ENCODE measurements around the gene SFXN5. TPM values are rescaled to one million over a fixed set of nuclear protein-coding genes. Genes with fewer than 3 reads are reported as not detected.

SFXN5 gene
- total RNA-seq, 1 experiment from 2014 or later, result 11.3 TPM

DNA sequence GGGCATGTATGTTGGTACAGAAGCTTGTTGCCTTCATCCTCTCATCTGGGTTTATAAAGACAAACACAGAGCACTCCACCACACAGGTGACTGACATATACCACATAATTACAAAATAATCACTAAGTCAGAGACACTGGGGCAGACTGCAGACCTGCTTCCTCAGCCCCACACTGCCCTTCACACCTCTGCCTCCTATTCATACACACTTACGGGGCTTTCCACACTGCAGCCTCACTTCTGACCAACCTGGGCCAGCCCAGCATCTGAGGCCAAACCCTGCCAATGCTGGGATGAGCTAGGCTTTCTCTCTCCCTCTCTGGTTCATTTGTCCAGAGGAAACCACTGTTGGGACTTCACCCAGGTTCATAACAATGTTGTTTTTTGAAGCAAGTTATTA, 149.7 kb downstream of the SFXN5 start:
- no peaks in the 10 kb centered on the region for H3K9me3 Mint-ChIP-seq (ENCODE audit: low read depth, unreplicated experiment)
- H3K27me3 Mint-ChIP-seq (ENCODE audit: unreplicated experiment), result peaks cover 58% of the 10 kb centered on the region
- intact Hi-C loops (cut with micrococcal nuclease; ENCODE audit: unreplicated experiment), result no loop called here
- H3K4me1 Mint-ChIP-seq (ENCODE audit: low read depth, unreplicated experiment), result peaks cover 6% of the 10 kb centered on the region
- no peak overlapping the region for H3K4me3 Mint-ChIP-seq (ENCODE audit: low read depth, unreplicated experiment)
- DNase-seq, result no peak
- TF ChIP-seq, protein P1, sequence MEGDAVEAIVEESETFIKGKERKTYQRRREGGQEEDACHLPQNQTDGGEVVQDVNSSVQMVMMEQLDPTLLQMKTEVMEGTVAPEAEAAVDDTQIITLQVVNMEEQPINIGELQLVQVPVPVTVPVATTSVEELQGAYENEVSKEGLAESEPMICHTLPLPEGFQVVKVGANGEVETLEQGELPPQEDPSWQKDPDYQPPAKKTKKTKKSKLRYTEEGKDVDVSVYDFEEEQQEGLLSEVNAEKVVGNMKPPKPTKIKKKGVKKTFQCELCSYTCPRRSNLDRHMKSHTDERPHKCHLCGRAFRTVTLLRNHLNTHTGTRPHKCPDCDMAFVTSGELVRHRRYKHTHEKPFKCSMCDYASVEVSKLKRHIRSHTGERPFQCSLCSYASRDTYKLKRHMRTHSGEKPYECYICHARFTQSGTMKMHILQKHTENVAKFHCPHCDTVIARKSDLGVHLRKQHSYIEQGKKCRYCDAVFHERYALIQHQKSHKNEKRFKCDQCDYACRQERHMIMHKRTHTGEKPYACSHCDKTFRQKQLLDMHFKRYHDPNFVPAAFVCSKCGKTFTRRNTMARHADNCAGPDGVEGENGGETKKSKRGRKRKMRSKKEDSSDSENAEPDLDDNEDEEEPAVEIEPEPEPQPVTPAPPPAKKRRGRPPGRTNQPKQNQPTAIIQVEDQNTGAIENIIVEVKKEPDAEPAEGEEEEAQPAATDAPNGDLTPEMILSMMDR (IDR thresholded peaks at IDR 0.05; ENCODE audit: unreplicated experiment), result no peak
- H3K36me3 Mint-ChIP-seq (ENCODE audit: insufficient read depth, unreplicated experiment), result peaks cover 9% of the 10 kb centered on the region
- CTCF ChIA-PET, result no interaction called here
- BruUV-seq (replicated peaks), result no TSS peak
- H3K27ac Mint-ChIP-seq (ENCODE audit: unreplicated experiment), result no peak overlapping the region

DNA sequence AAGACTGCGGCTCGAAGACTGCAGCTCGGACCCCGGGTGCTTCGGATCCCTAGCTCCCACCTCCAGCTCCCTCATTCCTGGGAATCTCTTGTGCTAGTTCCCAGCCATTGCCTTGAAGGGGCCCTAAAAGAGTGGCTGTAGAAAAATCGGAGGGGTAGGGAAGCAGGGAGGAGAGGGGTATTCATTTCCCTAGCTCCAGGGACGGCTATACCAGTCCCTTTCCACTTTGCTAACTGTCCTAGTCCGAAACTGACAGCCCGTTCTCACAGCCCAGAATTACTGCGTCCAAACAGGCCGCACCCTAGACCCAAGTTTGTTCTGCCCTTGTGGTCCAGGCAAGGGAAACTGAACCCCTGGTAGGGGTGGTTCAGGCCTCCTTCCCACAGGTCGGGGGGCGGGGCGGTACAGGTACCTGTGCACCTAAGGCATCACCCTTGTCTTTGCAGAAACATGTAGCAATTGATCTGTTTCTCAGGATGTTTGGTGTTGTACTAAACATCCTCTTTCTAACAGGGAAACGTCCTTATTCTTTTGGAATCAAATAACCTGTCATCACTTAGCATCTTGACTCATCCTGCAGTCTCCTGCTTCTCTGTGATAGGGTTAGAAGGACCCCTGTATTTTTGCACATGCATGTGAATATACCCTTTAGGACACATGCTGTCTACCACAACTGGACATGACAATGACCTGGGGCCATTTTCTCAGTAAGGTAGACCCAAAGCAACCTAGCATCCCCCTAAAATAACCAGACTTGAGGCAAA, 150.2 kb downstream of the SFXN5 start:
- CTCF ChIA-PET, result interaction anchor here (0.6 kb wide), 1 partner anchor 16 kb away, joined by 3 read pairs; no protein-coding TSS in a partner anchor
- no TSS peak for BruUV-seq (replicated peaks)
- peaks cover 11% of the 10 kb centered on the region for H3K36me3 Mint-ChIP-seq (ENCODE audit: insufficient read depth, unreplicated experiment)

DNA sequence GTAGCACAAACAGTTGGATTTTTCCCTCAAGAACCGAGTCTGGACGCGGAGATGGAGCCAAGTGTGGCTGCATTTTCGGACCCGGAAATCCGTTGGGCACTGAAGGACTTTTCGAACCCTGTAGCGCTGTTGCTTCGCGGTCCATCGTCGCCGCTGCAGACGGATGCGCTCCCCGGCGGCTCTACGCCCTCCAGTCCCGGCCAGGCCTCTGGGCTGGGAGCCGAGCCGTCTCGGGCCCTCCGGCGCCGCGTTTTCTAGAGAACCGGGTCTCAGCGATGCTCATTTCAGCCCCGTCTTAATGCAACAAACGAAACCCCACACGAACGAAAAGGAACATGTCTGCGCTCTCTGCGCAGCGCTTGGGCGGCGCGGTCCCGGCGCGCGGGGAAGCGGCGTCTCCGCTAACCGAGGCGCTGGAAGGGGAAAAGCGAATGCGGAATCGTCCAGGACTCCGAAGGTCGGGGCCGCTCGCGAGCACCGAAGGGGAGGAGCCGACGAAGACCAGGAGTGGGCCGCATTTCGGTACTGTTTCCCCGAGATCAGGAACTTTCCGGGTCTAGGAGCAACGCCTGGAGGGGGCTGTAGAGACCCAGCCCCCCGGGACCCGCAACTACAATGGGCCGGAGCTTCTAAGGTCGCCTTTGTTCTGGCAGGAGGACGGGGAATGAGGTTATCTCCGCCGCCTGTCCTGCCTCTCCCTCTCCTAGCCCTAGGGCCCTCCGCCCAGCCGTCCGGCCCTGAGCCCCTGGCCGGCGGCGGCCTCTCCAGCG, 151.0 kb downstream of the SFXN5 start:
- no TSS peak for BruUV-seq (replicated peaks)
- H3K9me3 Mint-ChIP-seq (ENCODE audit: low read depth, unreplicated experiment), result no peaks in the 10 kb centered on the region
- TF ChIP-seq, protein P1 (IDR thresholded peaks at IDR 0.05; ENCODE audit: unreplicated experiment), result no peak
- no peak for DNase-seq
- H3K27me3 Mint-ChIP-seq (ENCODE audit: unreplicated experiment), result peaks cover 72% of the 10 kb centered on the region
- H3K4me3 Mint-ChIP-seq (ENCODE audit: low read depth, unreplicated experiment), result no peak overlapping the region
- H3K36me3 Mint-ChIP-seq (ENCODE audit: insufficient read depth, unreplicated experiment), result peaks cover 14% of the 10 kb centered on the region
- H3K27ac Mint-ChIP-seq (ENCODE audit: unreplicated experiment), result no peak overlapping the region
- H3K4me1 Mint-ChIP-seq (ENCODE audit: low read depth, unreplicated experiment), result peaks cover 6% of the 10 kb centered on the region
- CTCF ChIA-PET, result interaction anchor here (0.6 kb wide), 1 partner anchor 17 kb away, joined by 3 read pairs; no protein-coding TSS in a partner anchor
- intact Hi-C loops (cut with micrococcal nuclease; ENCODE audit: unreplicated experiment), result no loop called here

More for the DNA sequence above, 150.2 kb downstream of the SFXN5 start:
- TF ChIP-seq, protein P1 (IDR thresholded peaks at IDR 0.05; ENCODE audit: unreplicated experiment), result no peak
- Mint-ChIP-seq H3K4me1 (ENCODE audit: low read depth, unreplicated experiment) (peaks cover 6% of the 10 kb centered on the region), H3K4me3 (ENCODE audit: low read depth, unreplicated experiment) (no peak overlapping the region), H3K27ac (ENCODE audit: unreplicated experiment) (no peak overlapping the region), H3K9me3 (ENCODE audit: low read depth, unreplicated experiment) (no peaks in the 10 kb centered on the region), H3K27me3 (ENCODE audit: unreplicated experiment) (peaks cover 64% of the 10 kb centered on the region)
- intact Hi-C loops (cut with micrococcal nuclease; ENCODE audit: unreplicated experiment), result no loop called here
- DNase-seq, result no peak

DNA sequence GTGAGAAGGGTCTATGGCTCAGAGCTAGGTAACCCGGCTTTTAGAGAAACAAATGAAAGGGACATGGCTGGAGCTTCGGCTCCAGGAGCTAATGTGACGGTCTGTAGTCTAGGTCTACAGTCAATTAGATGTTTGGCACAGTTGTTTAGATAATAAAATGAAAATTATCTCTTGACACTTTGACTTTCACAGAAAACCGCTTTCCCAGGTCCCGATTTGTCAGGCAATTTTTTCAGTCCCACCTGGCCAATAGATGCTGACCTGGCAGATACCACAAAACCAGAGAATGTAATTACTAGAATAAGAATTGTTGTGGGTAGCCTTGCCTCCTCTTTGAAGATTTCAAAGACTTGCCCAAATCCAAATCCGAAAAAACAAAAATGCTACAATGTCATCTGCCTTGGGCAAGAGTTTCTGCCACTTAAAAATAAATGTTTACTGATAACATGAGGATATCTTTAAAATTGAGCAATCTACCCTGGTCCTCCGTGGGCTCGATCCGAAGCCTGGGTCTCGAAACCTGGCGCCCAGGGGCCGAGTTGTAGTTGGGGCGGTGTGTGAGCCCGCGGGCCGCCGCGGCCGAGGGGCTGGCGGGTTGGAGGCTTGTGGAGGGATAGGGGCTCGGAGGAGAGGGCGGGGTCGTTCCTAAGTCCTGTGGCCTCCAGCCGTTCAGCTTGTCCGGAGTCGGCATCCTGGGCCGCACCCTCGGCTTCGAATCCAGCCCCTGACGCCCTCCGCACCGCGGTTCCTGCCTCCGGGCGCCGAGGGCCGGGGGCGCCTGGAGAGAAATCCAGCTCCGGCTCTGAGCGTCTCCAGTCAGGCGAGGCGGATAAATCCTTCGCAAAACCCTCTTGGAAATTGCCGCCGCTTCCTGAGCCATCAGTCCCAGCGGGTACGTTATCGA, 151.8 kb downstream of the SFXN5 start:
- CTCF ChIA-PET, result no interaction called here
- TF ChIP-seq, protein P1 (IDR thresholded peaks at IDR 0.05; ENCODE audit: unreplicated experiment), result no peak
- no peak for DNase-seq
- no peaks in the 10 kb centered on the region for H3K9me3 Mint-ChIP-seq (ENCODE audit: low read depth, unreplicated experiment)
- no peak overlapping the region for H3K4me3 Mint-ChIP-seq (ENCODE audit: low read depth, unreplicated experiment)
- H3K27ac Mint-ChIP-seq (ENCODE audit: unreplicated experiment), result no peak overlapping the region
- peaks cover 14% of the 10 kb centered on the region for H3K36me3 Mint-ChIP-seq (ENCODE audit: insufficient read depth, unreplicated experiment)
- BruUV-seq (replicated peaks), result no TSS peak
- peaks cover 80% of the 10 kb centered on the region for H3K27me3 Mint-ChIP-seq (ENCODE audit: unreplicated experiment)
- intact Hi-C loops (cut with micrococcal nuclease; ENCODE audit: unreplicated experiment), result no loop called here
- peaks cover 6% of the 10 kb centered on the region for H3K4me1 Mint-ChIP-seq (ENCODE audit: low read depth, unreplicated experiment)
